Measurements from ENCODE around the gene PCED1B.
"Not testable (repeated sequence)": the region's sequence is repeated elsewhere in the genome, so short reads cannot be mapped to it uniquely, and the experiment has no call there.

PCED1B gene

GRCh38 chr12:47244835-47245234 is 165.4 kb downstream of the PCED1B start:
- FAIRE-seq = no peak

GRCh38 chr12:47245623-47246022 is 166.2 kb downstream of the PCED1B start:
- FAIRE-seq = no peak

GRCh38 chr12:47247418-47247817 is 168.0 kb downstream of the PCED1B start:
- FAIRE-seq = no peak

GRCh38 chr12:47249082-47249481 is 169.7 kb downstream of the PCED1B start:
- FAIRE-seq = no peak

- FAIRE-seq = no peak
Observed at GRCh38 chr12:47249719-47250357, 170.4 kb downstream of the PCED1B start.

- no peak for FAIRE-seq
Observed at GRCh38 chr12:47251919-47252318, 172.5 kb downstream of the PCED1B start.

GRCh38 chr12:47264951-47265350 is 185.5 kb downstream of the PCED1B start:
- FAIRE-seq = no peak

- FAIRE-seq = no peak
Observed at GRCh38 chr12:47265391-47265790, 186.0 kb downstream of the PCED1B start.

GRCh38 chr12:47267571-47267970 is 188.2 kb downstream of the PCED1B start:
- no peak for FAIRE-seq

GRCh38 chr12:47268501-47269454 is 189.4 kb downstream of the PCED1B start:
- FAIRE-seq = no peak

- FAIRE-seq = no peak
Observed at GRCh38 chr12:47269916-47270315, 190.5 kb downstream of the PCED1B start.

GRCh38 chr12:47270782-47271664 is 191.6 kb downstream of the PCED1B start:
- FAIRE-seq = no peak

GRCh38 chr12:47271800-47272239 is 192.4 kb downstream of the PCED1B start:
- FAIRE-seq = no peak

- no peak for FAIRE-seq
Observed at GRCh38 chr12:47272412-47273190, 193.2 kb downstream of the PCED1B start.

GRCh38 chr12:47273191-47273626 is 193.8 kb downstream of the PCED1B start:
- FAIRE-seq = no peak

- no peak for FAIRE-seq
Observed at GRCh38 chr12:47274760-47275159, 195.3 kb downstream of the PCED1B start.

- no peak for FAIRE-seq
Observed at GRCh38 chr12:47276253-47276620, 196.8 kb downstream of the PCED1B start.

GRCh38 chr12:47276621-47277309 is 197.3 kb downstream of the PCED1B start:
- no peak for FAIRE-seq

- no peak for FAIRE-seq
Observed at GRCh38 chr12:47277972-47278448, 198.6 kb downstream of the PCED1B start.

- FAIRE-seq = not testable (repeated sequence)
Observed at GRCh38 chr12:47279758-47280157, 200.3 kb downstream of the PCED1B start.
